ENCODE data around the gene IL34.

Gene IL34

DNA sequence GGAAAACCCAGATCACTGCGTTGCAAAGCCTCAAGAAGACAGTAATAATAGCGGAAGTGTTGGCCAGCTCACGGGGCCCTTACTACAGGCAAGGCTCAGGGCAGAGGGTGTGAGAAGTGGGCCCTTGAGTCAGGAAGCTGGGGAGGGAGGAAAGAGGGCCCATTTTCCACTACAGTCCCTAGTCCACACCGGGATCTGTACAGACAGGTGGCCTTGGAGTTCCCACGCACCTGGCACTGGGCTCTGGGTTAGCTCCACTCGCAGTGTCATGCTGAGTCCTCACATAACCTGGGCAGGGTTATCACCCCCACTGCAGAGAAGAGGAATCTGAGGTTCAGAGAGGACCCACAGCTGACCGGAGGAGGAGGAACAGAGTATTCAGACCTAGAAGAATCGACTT is 56.3 kb downstream of the IL34 start:
- DNase-seq (ENCODE audit: low read depth): no peak

- DNase-seq (ENCODE audit: low read depth): no peak
These were observed 56.9 kb downstream of the IL34 start for GRCh38 chr16:70703041-70703834.

- no peak for DNase-seq (ENCODE audit: low read depth)
These were observed 57.5 kb downstream of the IL34 start for GRCh38 chr16:70703835-70704381.

- DNase-seq (ENCODE audit: low read depth): no peak
These were observed 58.2 kb downstream of the IL34 start for GRCh38 chr16:70704586-70704985.

DNA sequence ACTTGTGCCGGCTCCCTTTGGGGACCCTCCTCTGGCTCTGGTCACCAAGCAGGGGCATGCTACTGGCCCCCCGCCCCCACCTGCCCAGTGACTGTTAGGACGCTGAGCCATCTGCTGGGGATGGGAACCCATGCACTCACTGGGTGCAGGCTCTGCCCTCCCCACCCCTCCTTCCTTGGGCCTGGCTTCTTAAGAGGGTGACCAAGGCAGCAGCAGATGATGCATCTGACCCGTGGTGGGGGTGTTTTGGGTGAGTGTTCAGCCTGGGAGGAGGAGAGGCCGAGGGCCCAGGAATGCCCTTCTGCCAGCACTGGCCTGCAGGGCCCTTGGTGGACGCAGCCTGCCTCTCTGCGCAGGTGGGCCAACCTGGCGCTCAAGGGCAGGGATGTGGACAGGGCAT is 58.7 kb downstream of the IL34 start:
- DNase-seq (ENCODE audit: low read depth): no peak

DNA sequence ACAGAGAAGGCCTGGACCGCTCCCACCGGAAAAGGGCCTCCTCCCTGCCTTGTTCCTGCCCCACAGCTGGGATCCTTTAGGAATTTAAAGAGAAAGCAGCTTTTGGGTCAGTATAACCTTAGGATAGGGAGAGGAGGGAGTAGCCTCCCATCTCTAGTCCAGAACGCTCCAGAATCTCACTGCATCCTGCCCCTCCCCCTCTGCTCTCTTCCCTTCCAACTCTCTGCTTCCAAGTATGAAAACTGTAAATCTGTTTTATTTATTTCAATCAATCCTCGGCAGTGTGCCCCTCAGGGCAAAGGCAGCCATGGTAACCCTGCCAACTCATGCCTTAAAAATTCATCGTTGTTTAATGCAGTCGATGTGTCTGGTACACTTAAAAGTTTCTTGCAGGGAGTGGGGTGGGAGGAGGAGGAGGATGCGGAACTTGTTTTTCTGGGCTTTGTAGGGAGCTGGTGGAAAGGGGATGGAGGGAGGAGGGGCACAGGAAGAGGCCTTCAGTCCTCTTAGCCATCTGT is 60.6 kb downstream of the IL34 start:
- no peak for DNase-seq (ENCODE audit: low read depth)

DNA sequence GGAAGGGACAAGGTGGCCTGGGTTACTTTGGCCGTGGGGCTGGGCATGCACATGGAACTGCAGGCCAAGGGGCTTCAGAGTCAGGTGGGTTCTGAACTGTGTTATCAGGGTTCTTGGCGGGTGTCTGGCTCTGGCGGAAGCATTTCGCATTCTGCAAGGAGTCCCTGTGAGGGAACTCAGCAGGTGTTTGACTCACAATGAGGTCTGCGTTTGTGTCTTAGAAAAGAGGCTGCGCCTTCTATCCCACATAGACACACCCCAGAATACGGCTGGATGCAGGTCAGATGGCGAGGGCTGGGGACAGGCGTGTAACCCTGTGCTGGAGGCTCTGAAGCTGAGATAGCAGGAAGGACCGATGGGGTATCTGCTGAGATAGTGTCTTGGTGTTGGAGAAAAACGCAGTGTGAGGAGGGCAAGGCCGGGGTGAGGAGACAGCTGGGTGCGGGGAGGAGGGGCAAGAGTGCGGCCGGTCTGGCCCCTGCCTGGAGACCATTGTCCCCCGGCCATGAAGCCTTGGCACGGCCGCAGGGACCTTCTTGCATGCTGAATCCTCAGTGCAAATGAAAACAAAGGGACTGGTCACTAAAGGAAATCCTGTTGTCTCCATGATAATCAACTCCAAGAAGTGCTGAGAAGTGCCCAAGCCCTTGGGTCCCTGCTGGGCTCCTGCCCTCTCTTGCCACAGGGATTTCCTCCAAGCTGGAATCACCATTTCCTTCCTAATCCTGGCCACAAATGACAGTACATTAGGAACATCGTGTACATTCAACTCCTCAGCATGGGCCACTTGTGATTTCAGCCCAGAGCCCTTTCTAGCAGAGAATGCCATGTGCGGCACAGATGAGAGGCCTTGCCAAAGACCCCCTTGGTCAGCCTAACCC is 62.2 kb downstream of the IL34 start:
- DNase-seq (ENCODE audit: low read depth): no peak

- no peak for DNase-seq (ENCODE audit: low read depth)
These were observed 63.1 kb downstream of the IL34 start for GRCh38 chr16:70709457-70709856.

GRCh38 chr16:70709942-70710341 is 63.6 kb downstream of the IL34 start:
- no peak for DNase-seq (ENCODE audit: low read depth)

Measured in activated gamma-delta T cell treated with anti-CD3 and anti-CD28 coated beads, Interleukin-2, amount 50 U/mL, for 16 hours (primary cell).